HG02798 (cell line): ENCODE results near the gene NUAK1.
"Not testable (repeated sequence)": the region's sequence is repeated elsewhere in the genome, so short reads cannot be mapped to it uniquely, and the experiment has no call there.

ENCODE experiments used
- ATAC-seq: cut with Tn5 transposase; IDR thresholded peaks from one replicate; pipeline ENCODE4 v1.9.1; 2021; ENCODE audit warnings: mild to moderate bottlenecking; ENCODE audit not compliant: unreplicated experiment, poor library complexity

The NUAK1 gene

DNA sequence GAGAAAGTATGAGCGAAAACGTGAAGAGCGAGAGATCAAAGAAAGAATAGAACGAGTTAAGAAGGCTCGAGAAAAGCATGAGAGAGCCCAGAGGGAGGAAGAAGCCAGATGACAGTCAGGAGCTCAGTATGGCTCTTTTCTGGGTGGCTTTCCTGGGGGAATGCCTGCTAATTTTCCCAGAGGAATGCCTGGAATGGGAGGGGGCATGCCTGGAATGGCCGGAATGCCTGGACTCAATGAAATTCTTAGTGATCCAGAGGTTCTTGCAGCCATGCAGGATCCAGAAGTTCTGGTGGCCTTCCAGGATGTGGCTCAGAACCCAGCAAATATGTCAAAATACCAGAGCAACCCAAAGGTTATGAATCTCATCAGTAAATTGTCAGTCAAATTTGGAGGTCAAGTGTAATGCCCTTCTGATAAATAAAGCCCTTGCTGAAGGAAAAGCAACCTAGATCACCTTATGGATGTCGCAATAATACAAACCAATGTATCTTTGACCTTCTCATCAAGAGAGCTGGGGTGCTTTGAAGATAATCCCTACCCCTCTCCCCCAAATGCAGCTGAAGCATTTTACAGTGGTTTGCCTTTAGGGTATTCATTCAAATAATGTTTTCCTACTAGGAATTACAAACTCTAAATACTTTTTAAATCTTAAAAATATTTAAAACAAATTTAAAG lies 122.0 kb downstream of the NUAK1 start:
- ATAC-seq, result not testable (repeated sequence)

DNA sequence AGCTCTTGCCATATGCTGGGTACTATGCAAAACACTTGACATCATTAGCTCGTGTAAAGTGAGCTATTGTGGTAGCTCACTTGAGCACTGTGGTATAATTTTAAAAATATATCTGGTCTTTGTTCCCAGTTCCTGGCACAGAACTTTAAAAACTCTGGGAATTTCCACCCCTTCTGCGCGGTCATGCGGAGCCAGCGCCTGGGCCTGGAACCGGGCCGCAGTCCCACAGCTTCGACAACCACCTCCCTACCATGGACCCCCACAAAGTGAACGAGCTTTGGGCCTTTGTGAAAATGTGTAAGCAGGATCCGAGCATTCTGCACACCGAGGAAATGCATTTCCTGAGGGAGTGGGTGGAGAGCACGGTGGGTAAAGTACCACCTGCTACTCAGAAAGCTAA lies 123.1 kb downstream of the NUAK1 start:
- ATAC-seq, result no peak

DNA sequence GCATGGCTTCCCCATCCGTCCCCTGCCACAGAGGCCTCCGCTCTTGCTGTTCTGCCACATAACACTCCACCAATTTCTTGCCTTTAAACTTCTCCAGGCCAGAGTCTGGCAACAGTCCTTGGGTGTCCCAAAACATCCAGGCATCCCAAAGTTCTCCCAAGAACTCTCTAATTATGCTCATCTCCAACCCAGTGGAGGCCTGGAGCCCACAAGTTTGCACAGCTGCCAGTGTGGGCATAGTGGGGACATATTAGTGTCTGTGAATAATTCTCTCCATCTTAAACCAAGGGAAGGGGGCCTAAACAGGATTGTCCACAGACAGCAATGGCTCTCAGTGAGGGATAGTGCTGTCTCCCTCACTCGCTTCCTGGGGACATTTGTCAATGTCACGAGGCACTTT lies 124.8 kb downstream of the NUAK1 start:
- ATAC-seq, result no peak
